ENCODE results near the gene OR10H4. TPM values are rescaled to one million over a fixed set of nuclear protein-coding genes. Genes with fewer than 3 reads are reported as not detected.

OR10H4 gene
- total and polyA plus RNA-seq, 11 donors: not detected

- 66 to 76% (median 70%) methylated on average over 2 of the region's 2 CpGs for WGBS, 4 donors
Observed at GRCh38 chr19:15986701-15987100, 37.9 kb downstream of the OR10H4 start.

GRCh38 chr19:15989889-15990288 is 41.1 kb downstream of the OR10H4 start:
- DNase-seq (no peak), ATAC-seq (no peak)
- 27 to 48% (median 39%) methylated on average over 3 of the region's 3 CpGs for WGBS, 4 donors
- Histone ChIP-seq H3K27me3 (peaks cover 0 to 24% (median 0%) of the 10 kb centered on the region in 9 donors), H3K36me3 (no peaks in the 10 kb centered on the region), H3K4me3 (no peak overlapping the region), H3K4me1 (peaks cover 0 to 17% (median 0%) of the 10 kb centered on the region in 12 donors), H3K27ac (no peak overlapping the region), H3K9me3 (peaks cover 0 to 7% (median 0%) of the 10 kb centered on the region in 12 donors)
- intact Hi-C loops (cut with DNase I): no loop called here
- TF ChIP-seq POLR2A (IDR thresholded peaks at IDR 0.05): no peak

More at GRCh38 chr19:15986701-15987100, 37.9 kb downstream of the OR10H4 start:
- TF ChIP-seq POLR2A (IDR thresholded peaks at IDR 0.05) (no peak), CTCF (IDR thresholded peaks at IDR 0.05) (no peak)
- Histone ChIP-seq H3K9me3 (peaks cover 0 to 28% (median 8%) of the 10 kb centered on the region in 12 donors), H3K36me3 (no peaks in the 10 kb centered on the region), H3K4me3 (no peak overlapping the region), H3K27me3 (peaks cover 0 to 16% (median 3%) of the 10 kb centered on the region in 9 donors), H3K4me1 (peaks cover 0 to 17% (median 0%) of the 10 kb centered on the region in 12 donors), H3K27ac (no peak overlapping the region)
- intact Hi-C loops (cut with DNase I): no loop called here
- no peak for DNase-seq
- ATAC-seq: no peak

- H3K4me1 ChIP-seq: peaks cover 0 to 17% (median 0%) of the 10 kb centered on the region in 12 donors
- intact Hi-C loops (cut with DNase I): no loop called here
- no peak for ATAC-seq
- peaks cover 0 to 24% (median 0%) of the 10 kb centered on the region in 9 donors for H3K27me3 ChIP-seq
- H3K27ac ChIP-seq: no peak overlapping the region
- H3K36me3 ChIP-seq: no peaks in the 10 kb centered on the region
- DNase-seq: no peak
- H3K4me3 ChIP-seq: no peak overlapping the region
- peaks cover 0 to 7% (median 0%) of the 10 kb centered on the region in 12 donors for H3K9me3 ChIP-seq
- TF ChIP-seq POLR2A (IDR thresholded peaks at IDR 0.05) (no peak), CTCF (IDR thresholded peaks at IDR 0.05) (no peak)
Observed at GRCh38 chr19:15991602-15992001, 42.8 kb downstream of the OR10H4 start.

- WGBS, 4 donors: 67 to 76% (median 69%) methylated on average over 5 of the region's 5 CpGs
- TF ChIP-seq CTCF (IDR thresholded peaks at IDR 0.05) (no peak), POLR2A (IDR thresholded peaks at IDR 0.05) (no peak)
- Histone ChIP-seq H3K4me1 (peaks cover 0 to 17% (median 0%) of the 10 kb centered on the region in 12 donors), H3K27me3 (peaks cover 0 to 24% (median 0%) of the 10 kb centered on the region in 9 donors), H3K9me3 (peaks cover 0 to 7% (median 0%) of the 10 kb centered on the region in 12 donors), H3K27ac (no peak overlapping the region), H3K4me3 (no peak overlapping the region), H3K36me3 (no peaks in the 10 kb centered on the region)
- intact Hi-C loops (cut with DNase I): no loop called here
- ATAC-seq (no peak), DNase-seq (no peak)
Observed at GRCh38 chr19:15992014-15992413, 43.2 kb downstream of the OR10H4 start.

- Histone ChIP-seq H3K27me3 (peaks cover 0 to 12% (median 0%) of the 10 kb centered on the region in 9 donors), H3K27ac (no peak overlapping the region), H3K36me3 (no peaks in the 10 kb centered on the region), H3K4me3 (no peak overlapping the region), H3K4me1 (no peaks in the 10 kb centered on the region), H3K9me3 (peaks cover 0 to 7% (median 0%) of the 10 kb centered on the region in 12 donors)
- DNase-seq: no peak
- TF ChIP-seq CTCF (IDR thresholded peaks at IDR 0.05) (no peak), POLR2A (IDR thresholded peaks at IDR 0.05) (no peak)
- intact Hi-C loops (cut with DNase I): no loop called here
- WGBS, 4 donors: 41 to 64% (median 56%) methylated on average over 4 to 6 of the region's 6 CpGs
- ATAC-seq: no peak
Observed at GRCh38 chr19:15995536-15995935, 46.7 kb downstream of the OR10H4 start.
